ENCODE data around the gene ATP5PF. TPM values are rescaled to one million over a fixed set of nuclear protein-coding genes. Genes with fewer than 3 reads are reported as not detected.

The ATP5PF gene
- total and polyA plus RNA-seq, 2 experiments from 2014 or later = 127 to 751 TPM

DNA sequence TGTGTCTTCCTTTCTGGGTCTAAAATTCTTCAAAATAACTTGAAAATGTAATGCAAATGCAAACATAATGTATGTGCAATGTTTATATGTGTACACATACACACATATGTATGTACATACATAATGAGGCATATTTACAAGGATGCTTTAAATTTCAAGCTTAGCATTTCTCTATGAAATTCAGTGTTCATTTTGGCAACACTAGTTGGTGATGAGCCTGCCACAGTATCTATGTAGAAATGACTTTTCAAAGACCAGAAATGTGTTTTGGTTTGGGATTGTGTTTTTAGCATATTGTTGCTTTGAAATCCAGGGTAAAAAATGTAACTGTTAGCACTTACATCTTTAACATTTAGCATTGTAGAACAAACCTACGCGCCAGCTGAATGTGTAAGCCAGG is 10.2 kb upstream of the ATP5PF start:
- no peaks in the 10 kb centered on the region for H4K20me1 ChIP-seq (replicated peaks; ENCODE audit: insufficient read depth)
- H3K27ac Mint-ChIP-seq = no peak overlapping the region
- no peak for ATAC-seq

More for the DNA sequence above, 10.2 kb upstream of the ATP5PF start:
- Histone ChIP-seq H3K79me2 (replicated peaks; ENCODE audit: insufficient read depth) (peaks cover 14% of the 10 kb centered on the region), H2AFZ (no peak overlapping the region), H3K4me1 (ENCODE audit: insufficient read depth) (no peaks in the 10 kb centered on the region), H3K27me3 (ENCODE audit: insufficient read depth) (no peaks in the 10 kb centered on the region), H3K9me2 (ENCODE audit: insufficient read depth) (no peaks in the 10 kb centered on the region), H3F3A (replicated peaks; ENCODE audit: low read depth) (no peaks in the 10 kb centered on the region), H3K27ac (ENCODE audit: low read depth) (no peak overlapping the region), H3K4me2 (no peak overlapping the region), H3K4me3 (no peak overlapping the region), H3K36me3 (ENCODE audit: insufficient read depth) (peaks cover 4% of the 10 kb centered on the region; the same call in 1 of the 2 replicates)
- Mint-ChIP-seq H3K27me3 (ENCODE audit: insufficient read depth, low read depth, poor library complexity) (no peaks in the 10 kb centered on the region), H3K4me1 (no peaks in the 10 kb centered on the region), H3K9me3 (no peaks in the 10 kb centered on the region), H3K4me3 (no peak overlapping the region), H3K36me3 (ENCODE audit: low read depth) (peaks cover 7% of the 10 kb centered on the region; the same call in 1 of the 3 replicates)
- no peak for DNase-seq (ENCODE audit: low spot score)
- TF ChIP-seq ZNF114 (CRISPR knock-in tag; IDR thresholded peaks at IDR 0.05) (no peak), POLR2AphosphoS5 (IDR thresholded peaks at IDR 0.05; ENCODE audit: low read depth) (no peak), ZNF331 (CRISPR knock-in tag; IDR thresholded peaks at IDR 0.05; ENCODE audit: low read depth) (no peak), EZH2 (IDR thresholded peaks at IDR 0.05; ENCODE audit: low read depth, unreplicated experiment) (no peak), STAT1 (IDR thresholded peaks at IDR 0.05; ENCODE audit: unreplicated experiment) (no peak), JUNB (IDR thresholded peaks at IDR 0.05; ENCODE audit: unreplicated experiment) (no peak), EZH2phosphoT487 (IDR thresholded peaks at IDR 0.05; ENCODE audit: unreplicated experiment) (no peak), CREB1 (CRISPR knock-in tag; IDR thresholded peaks at IDR 0.05; ENCODE audit: low read depth) (no peak), NANOG (IDR thresholded peaks at IDR 0.05; ENCODE audit: borderline replicate concordance) (no peak)
- TF ChIP-seq, protein P1, sequence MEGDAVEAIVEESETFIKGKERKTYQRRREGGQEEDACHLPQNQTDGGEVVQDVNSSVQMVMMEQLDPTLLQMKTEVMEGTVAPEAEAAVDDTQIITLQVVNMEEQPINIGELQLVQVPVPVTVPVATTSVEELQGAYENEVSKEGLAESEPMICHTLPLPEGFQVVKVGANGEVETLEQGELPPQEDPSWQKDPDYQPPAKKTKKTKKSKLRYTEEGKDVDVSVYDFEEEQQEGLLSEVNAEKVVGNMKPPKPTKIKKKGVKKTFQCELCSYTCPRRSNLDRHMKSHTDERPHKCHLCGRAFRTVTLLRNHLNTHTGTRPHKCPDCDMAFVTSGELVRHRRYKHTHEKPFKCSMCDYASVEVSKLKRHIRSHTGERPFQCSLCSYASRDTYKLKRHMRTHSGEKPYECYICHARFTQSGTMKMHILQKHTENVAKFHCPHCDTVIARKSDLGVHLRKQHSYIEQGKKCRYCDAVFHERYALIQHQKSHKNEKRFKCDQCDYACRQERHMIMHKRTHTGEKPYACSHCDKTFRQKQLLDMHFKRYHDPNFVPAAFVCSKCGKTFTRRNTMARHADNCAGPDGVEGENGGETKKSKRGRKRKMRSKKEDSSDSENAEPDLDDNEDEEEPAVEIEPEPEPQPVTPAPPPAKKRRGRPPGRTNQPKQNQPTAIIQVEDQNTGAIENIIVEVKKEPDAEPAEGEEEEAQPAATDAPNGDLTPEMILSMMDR (conservative IDR thresholded peaks at IDR 0.05; ENCODE audit: low read depth in 2 of 2) = no peak
- TF ChIP-seq, protein P2, sequence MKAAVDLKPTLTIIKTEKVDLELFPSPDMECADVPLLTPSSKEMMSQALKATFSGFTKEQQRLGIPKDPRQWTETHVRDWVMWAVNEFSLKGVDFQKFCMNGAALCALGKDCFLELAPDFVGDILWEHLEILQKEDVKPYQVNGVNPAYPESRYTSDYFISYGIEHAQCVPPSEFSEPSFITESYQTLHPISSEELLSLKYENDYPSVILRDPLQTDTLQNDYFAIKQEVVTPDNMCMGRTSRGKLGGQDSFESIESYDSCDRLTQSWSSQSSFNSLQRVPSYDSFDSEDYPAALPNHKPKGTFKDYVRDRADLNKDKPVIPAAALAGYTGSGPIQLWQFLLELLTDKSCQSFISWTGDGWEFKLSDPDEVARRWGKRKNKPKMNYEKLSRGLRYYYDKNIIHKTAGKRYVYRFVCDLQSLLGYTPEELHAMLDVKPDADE (IDR thresholded peaks at IDR 0.05) = no peak
- TF ChIP-seq, protein P3, sequence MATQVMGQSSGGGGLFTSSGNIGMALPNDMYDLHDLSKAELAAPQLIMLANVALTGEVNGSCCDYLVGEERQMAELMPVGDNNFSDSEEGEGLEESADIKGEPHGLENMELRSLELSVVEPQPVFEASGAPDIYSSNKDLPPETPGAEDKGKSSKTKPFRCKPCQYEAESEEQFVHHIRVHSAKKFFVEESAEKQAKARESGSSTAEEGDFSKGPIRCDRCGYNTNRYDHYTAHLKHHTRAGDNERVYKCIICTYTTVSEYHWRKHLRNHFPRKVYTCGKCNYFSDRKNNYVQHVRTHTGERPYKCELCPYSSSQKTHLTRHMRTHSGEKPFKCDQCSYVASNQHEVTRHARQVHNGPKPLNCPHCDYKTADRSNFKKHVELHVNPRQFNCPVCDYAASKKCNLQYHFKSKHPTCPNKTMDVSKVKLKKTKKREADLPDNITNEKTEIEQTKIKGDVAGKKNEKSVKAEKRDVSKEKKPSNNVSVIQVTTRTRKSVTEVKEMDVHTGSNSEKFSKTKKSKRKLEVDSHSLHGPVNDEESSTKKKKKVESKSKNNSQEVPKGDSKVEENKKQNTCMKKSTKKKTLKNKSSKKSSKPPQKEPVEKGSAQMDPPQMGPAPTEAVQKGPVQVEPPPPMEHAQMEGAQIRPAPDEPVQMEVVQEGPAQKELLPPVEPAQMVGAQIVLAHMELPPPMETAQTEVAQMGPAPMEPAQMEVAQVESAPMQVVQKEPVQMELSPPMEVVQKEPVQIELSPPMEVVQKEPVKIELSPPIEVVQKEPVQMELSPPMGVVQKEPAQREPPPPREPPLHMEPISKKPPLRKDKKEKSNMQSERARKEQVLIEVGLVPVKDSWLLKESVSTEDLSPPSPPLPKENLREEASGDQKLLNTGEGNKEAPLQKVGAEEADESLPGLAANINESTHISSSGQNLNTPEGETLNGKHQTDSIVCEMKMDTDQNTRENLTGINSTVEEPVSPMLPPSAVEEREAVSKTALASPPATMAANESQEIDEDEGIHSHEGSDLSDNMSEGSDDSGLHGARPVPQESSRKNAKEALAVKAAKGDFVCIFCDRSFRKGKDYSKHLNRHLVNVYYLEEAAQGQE (IDR thresholded peaks at IDR 0.05; ENCODE audit: unreplicated experiment) = no peak
- TF ChIP-seq, protein P4, sequence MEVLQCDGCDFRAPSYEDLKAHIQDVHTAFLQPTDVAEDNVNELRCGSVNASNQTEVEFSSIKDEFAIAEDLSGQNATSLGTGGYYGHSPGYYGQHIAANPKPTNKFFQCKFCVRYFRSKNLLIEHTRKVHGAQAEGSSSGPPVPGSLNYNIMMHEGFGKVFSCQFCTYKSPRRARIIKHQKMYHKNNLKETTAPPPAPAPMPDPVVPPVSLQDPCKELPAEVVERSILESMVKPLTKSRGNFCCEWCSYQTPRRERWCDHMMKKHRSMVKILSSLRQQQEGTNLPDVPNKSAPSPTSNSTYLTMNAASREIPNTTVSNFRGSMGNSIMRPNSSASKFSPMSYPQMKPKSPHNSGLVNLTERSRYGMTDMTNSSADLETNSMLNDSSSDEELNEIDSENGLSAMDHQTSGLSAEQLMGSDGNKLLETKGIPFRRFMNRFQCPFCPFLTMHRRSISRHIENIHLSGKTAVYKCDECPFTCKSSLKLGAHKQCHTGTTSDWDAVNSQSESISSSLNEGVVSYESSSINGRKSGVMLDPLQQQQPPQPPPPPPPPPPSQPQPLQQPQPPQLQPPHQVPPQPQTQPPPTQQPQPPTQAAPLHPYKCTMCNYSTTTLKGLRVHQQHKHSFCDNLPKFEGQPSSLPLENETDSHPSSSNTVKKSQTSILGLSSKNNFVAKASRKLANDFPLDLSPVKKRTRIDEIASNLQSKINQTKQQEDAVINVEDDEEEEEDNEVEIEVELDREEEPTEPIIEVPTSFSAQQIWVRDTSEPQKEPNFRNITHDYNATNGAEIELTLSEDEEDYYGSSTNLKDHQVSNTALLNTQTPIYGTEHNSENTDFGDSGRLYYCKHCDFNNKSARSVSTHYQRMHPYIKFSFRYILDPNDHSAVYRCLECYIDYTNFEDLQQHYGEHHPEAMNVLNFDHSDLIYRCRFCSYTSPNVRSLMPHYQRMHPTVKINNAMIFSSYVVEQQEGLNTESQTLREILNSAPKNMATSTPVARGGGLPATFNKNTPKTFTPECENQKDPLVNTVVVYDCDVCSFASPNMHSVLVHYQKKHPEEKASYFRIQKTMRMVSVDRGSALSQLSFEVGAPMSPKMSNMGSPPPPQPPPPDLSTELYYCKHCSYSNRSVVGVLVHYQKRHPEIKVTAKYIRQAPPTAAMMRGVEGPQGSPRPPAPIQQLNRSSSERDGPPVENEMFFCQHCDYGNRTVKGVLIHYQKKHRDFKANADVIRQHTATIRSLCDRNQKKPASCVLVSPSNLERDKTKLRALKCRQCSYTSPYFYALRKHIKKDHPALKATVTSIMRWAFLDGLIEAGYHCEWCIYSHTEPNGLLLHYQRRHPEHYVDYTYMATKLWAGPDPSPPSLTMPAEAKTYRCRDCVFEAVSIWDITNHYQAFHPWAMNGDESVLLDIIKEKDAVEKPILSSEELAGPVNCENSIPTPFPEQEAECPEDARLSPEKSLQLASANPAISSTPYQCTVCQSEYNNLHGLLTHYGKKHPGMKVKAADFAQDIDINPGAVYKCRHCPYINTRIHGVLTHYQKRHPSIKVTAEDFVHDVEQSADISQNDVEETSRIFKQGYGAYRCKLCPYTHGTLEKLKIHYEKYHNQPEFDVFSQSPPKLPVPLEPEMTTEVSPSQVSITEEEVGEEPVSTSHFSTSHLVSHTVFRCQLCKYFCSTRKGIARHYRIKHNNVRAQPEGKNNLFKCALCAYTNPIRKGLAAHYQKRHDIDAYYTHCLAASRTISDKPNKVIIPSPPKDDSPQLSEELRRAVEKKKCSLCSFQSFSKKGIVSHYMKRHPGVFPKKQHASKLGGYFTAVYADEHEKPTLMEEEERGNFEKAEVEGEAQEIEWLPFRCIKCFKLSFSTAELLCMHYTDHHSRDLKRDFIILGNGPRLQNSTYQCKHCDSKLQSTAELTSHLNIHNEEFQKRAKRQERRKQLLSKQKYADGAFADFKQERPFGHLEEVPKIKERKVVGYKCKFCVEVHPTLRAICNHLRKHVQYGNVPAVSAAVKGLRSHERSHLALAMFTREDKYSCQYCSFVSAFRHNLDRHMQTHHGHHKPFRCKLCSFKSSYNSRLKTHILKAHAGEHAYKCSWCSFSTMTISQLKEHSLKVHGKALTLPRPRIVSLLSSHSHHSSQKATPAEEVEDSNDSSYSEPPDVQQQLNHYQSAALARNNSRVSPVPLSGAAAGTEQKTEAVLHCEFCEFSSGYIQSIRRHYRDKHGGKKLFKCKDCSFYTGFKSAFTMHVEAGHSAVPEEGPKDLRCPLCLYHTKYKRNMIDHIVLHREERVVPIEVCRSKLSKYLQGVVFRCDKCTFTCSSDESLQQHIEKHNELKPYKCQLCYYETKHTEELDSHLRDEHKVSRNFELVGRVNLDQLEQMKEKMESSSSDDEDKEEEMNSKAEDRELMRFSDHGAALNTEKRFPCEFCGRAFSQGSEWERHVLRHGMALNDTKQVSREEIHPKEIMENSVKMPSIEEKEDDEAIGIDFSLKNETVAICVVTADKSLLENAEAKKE (CRISPR knock-in tag; IDR thresholded peaks at IDR 0.05) = no peak
